Left lung (tissue), 10 donors: ENCODE data around the gene UBE2E2. TPM values are rescaled to one million over a fixed set of nuclear protein-coding genes. Genes with fewer than 3 reads are reported as not detected.

Source experiments
- ATAC-seq: fragments of 200-7000 bp; cut with Tn5 transposase; one replicate; pipeline ENCODE4 v1.9.1; 2020; ENCODE audit warnings: moderate library complexity
- DNase-seq, 4 donors: peaks; one replicate each; pipeline ENCODE4 v3.0.0-alpha.2; 2013 to 2020
- H3K27ac ChIP-seq, 2 donors: fragments of 200-600 bp; sonication (generic) in 1 of 2; one replicate each; pipeline versions ENCODE4 v1.5.0 to v1.8.0; 2020 to 2021
- H3K27me3 ChIP-seq, 2 donors: fragments of 200-600 bp; sonication (generic) in 1 of 2; one replicate each; pipeline versions ENCODE4 v1.5.0 to v1.8.0; 2020 to 2021
- H3K36me3 ChIP-seq, 2 donors: fragments of 200-600 bp; sonication (generic) in 1 of 2; one replicate each; pipeline versions ENCODE4 v1.5.0 to v1.8.0; 2020 to 2021
- H3K4me1 ChIP-seq, 2 donors: fragments of 200-600 bp; one replicate each; pipeline ENCODE4 v1.8.0; 2021
- H3K4me3 ChIP-seq, 2 donors: fragments of 200-600 bp; sonication (generic) in 1 of 2; one replicate each; pipeline versions ENCODE4 v1.5.0 to v1.8.0; 2020 to 2021; ENCODE audit warnings: mild to moderate bottlenecking in 1 of 2
- H3K9me3 ChIP-seq, 2 donors: fragments of 200-600 bp; sonication (generic) in 1 of 2; one replicate each; pipeline versions ENCODE4 v1.5.0 to v1.8.0; 2020 to 2021
- CTCF ChIP-seq, 2 donors: fragments of 200-600 bp; sonication (generic) in 1 of 2; IDR thresholded peaks; one replicate each; pipeline versions ENCODE4 v1.5.0 to v1.8.0; 2021; ENCODE audit warnings: antibody characterized with exemption in 2 of 2
- intact Hi-C, 2 donors: fragments of 100-400 bp; cut with DNase I; formaldehyde crosslinking; loops; one replicate each; pipeline versions ENCODE4 v1.11.2 to v1.14.2; 2022
- polyA plus RNA-seq, 6 donors: library from polyadenylated mRNA; unstranded; fragments of 120-200 nt; gene quantifications; one replicate each; pipeline ENCODE4 v1.2.1, GENCODE V29; 2013; ENCODE audit not compliant: insufficient read length in 6 of 6
- total RNA-seq, 2 donors: library from RNA; stranded (reverse); fragmentation: NEBNext Ultra II Directional; extraction: Animal tissue kit (Norgen Biotek cat#: 25700); gene quantifications; one replicate each; pipeline ENCODE4 v1.2.1, GENCODE V29; 2021
- donor health status: DM: no; HTN: yes; CAD: no.
- donor health status: DM: no; HTN: no; CAD: no.

The UBE2E2 gene
- total and polyA plus RNA-seq, 8 donors = 42.3 to 55.6 (median 47.5) TPM

DNA sequence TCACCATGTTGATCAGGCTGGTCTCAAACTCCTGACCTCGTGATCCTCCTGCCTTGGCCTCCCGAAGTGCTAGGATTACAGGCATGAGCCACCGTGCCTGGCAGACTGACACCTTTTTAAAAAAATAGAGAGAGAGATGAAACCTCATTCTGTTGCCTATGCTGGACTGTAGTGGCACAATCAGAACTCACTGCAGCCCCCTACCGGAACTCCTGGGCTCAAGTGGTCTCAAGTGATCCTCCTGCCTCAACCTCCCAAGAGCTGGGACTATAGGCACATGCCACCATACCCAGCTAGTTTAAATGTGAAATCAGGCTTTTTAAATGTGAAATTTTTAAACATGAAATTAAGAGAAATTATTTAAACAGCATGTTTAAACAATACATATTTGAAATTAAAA is 337.5 kb downstream of the UBE2E2 start:
- no peak for TF ChIP-seq CTCF (IDR thresholded peaks at IDR 0.05)

DNA sequence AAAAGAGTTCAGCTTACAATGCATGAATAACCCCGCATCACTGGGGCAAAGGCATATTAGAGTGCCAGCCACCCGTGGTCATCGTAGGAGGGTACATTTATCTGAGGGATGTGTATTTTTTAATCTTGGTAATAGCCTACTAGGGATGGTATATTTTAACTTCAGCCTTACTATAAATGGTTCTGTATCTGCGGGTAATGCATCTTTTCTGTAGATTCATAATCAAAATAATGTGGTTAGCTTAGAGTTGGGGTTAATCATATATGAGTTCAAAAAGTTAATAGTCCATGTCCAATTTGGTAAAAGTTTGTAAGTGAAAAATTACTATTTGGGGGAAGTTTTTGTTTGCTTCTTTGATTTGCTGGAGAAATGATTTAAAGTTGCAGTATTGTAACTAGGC is 339.0 kb downstream of the UBE2E2 start:
- intact Hi-C loops = no loop called here
- Histone ChIP-seq H3K27ac (no peak overlapping the region), H3K36me3 (no peaks in the 10 kb centered on the region), H3K4me3 (no peak overlapping the region), H3K27me3 (no peaks in the 10 kb centered on the region), H3K4me1 (peaks cover 0 to 2% of the 10 kb centered on the region in 2 donors), H3K9me3 (no peaks in the 10 kb centered on the region)
- ATAC-seq (no peak), DNase-seq (no peak)
- TF ChIP-seq CTCF (IDR thresholded peaks at IDR 0.05) = no peak

More for the DNA sequence above, 337.5 kb downstream of the UBE2E2 start:
- no peaks in the 10 kb centered on the region for H3K9me3 ChIP-seq
- no peak overlapping the region for H3K27ac ChIP-seq
- no peaks in the 10 kb centered on the region for H3K4me1 ChIP-seq
- ATAC-seq = no peak
- H3K27me3 ChIP-seq = no peaks in the 10 kb centered on the region
- H3K36me3 ChIP-seq = no peaks in the 10 kb centered on the region
- no peak for DNase-seq
- H3K4me3 ChIP-seq = no peak overlapping the region
- intact Hi-C loops = no loop called here

- Histone ChIP-seq H3K27ac (no peak overlapping the region), H3K4me1 (peaks cover 0 to 2% of the 10 kb centered on the region in 2 donors), H3K36me3 (no peaks in the 10 kb centered on the region), H3K4me3 (no peak overlapping the region), H3K27me3 (no peaks in the 10 kb centered on the region), H3K9me3 (no peaks in the 10 kb centered on the region)
- intact Hi-C loops = no loop called here
- no peak for TF ChIP-seq CTCF (IDR thresholded peaks at IDR 0.05)
- DNase-seq = no peak
- ATAC-seq = no peak
These were observed 343.1 kb downstream of the UBE2E2 start for GRCh38 chr3:23546181-23546580.

DNA sequence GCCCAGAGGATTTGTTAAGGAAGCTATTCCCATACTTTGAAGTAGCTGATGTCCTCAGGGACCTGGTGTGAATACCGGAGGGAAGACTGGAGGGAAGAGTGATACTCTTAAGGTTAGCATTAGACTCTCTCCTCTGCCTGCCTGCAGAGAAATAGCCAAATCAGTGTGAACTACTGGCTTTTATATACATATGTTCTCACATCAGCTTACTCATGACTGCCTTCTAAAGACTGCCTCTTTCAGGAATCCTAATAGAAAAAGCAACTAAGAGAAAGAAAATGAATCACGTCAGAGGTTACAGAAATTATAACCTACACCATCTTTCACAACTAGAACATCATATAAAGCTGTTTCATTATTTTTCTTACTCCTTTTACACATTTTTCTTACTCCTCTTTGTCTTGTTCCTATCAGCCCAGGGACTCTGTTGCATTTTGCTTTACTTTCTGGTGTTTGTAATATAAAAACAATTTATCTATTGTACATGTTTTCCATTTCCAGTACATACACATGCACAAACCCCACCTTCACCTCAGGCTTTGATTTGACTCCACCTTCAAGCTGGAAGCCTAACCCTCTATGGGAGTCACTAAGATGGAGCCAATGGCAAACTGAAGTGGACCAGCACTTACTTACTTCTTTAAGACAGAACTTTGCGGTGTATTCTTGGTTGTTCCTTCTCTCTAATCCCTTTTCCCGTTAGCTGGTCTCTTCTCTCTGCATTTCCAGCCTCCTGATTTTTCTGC is 345.0 kb downstream of the UBE2E2 start:
- no peak overlapping the region for H3K4me3 ChIP-seq
- no peaks in the 10 kb centered on the region for H3K27me3 ChIP-seq
- H3K36me3 ChIP-seq = no peaks in the 10 kb centered on the region
- no peak for ATAC-seq
- no peak for DNase-seq
- peaks cover 0 to 2% of the 10 kb centered on the region in 2 donors for H3K4me1 ChIP-seq
- intact Hi-C loops = no loop called here
- H3K27ac ChIP-seq = no peak overlapping the region
- no peaks in the 10 kb centered on the region for H3K9me3 ChIP-seq
- TF ChIP-seq CTCF (IDR thresholded peaks at IDR 0.05) = no peak

- Histone ChIP-seq H3K4me1 (peaks cover 0 to 2% of the 10 kb centered on the region in 2 donors), H3K9me3 (no peaks in the 10 kb centered on the region), H3K27me3 (no peaks in the 10 kb centered on the region), H3K4me3 (no peak overlapping the region), H3K27ac (no peak overlapping the region), H3K36me3 (no peaks in the 10 kb centered on the region)
- TF ChIP-seq CTCF (IDR thresholded peaks at IDR 0.05) = no peak
- DNase-seq (no peak), ATAC-seq (no peak)
- intact Hi-C loops = no loop called here
These were observed 345.6 kb downstream of the UBE2E2 start for GRCh38 chr3:23548706-23549105.
